ENCODE results near the gene DPH3. TPM values are rescaled to one million over a fixed set of nuclear protein-coding genes. Genes with fewer than 3 reads are reported as not detected.

Gene DPH3
- total RNA-seq, 1 donor from 2014 or later = 17.7 TPM

DNA sequence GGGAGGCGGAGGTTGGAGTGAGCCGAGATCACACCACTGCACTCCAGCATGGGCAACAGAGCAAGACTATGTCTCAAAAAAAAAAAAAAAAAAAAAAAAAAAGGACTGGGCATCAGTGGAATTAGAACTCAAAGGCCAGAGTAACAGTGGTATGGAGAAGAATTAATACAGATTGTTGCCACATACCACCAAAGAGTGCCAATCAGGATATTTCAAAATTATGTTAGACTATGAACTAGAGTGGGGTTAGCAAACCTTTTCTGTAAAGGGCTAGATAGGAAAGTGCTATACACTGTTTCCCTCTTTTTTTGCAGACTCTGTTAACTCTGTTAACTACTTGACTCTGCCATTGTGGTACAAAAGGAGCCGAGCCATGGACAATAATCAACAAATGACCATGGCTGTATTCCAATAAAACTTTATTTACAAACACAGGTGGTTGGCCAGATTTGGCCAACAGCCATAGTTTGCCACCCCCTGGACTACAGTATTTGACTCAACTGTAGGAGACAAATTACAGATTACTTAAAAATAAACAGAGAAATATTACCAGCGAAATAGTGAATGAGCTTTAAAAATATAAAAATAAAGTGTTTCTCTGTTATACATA is 28.6 kb downstream of the DPH3 start:
- no peak for DNase-seq (ENCODE audit: low read depth, low spot score)

DNA sequence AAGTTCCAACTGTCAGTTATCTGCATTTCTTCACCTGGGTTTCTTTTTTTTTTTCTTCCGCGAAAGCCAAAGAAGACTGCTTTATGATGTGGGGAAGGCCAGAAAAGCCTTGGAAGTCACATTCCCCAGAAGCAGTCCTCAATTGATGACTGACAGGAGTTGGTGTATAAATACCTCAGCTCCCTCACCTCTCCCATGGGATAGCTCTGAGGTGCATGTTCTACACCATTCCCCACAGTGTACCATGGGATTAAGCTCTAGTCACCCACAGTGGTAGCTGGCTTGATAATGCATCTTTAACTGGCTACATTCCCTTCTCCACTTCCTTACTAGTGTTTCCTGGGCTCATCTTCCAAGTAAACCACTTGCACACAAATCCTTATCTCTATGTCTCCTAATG is 30.5 kb downstream of the DPH3 start:
- DNase-seq (ENCODE audit: low read depth, low spot score) = no peak

DNA sequence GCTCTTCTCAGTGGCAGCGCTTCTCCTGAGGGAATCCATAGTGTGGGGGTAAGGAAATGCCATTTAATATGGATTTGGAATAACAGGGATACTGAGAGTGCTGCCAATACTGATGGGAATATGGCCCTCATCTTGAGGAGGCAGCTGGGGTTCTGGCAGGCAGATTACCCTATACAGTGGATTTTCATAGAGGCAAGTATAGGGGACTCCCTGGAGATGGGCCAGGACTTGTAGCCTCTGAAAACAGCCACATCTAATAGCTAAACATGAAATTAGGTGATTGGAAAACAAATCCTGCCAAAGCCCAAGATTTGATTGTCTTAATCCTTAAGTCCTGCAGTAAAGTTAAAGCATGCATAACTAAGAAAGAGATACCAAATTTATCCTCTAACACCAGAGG is 30.9 kb downstream of the DPH3 start:
- no peak for DNase-seq (ENCODE audit: low read depth, low spot score)

DNA sequence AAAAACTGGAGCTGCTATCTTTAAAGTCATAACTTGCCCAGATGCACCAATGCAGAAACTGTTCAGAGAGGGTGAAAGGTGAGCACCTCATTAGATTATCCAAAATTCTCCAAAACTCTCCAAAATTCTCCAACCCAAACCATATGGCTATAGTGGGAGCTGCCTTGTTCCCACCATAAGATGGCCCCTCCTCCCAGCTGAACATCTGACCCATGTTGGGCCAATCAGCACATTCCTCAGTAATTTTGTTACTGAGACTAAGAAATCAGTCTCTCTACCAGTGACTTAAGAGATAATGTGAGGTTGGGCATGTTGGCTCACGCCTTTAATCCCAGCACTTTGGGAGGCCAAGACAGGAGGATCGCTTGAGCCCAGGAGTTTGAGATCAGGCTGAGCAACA is 32.8 kb downstream of the DPH3 start:
- DNase-seq (ENCODE audit: low read depth, low spot score) = no peak

DNA sequence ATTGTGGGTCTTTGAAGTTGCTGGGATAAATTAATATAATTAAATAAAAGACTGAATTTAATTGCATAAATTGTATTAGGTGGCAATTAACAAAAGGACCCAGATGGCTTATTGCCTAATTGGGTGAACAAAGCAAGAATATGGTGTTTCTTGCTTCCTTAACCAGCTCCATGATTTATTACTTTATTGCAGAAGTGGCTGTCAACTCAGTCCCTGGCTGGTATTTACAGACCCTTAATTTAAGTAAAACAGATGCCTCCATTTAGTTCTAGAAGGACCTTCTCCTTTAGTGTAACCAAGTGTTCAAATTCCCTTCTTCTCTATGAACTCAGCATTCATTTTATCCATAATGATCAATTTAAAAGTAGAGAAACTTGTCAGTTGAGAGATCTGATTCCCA is 35.1 kb downstream of the DPH3 start:
- DNase-seq (ENCODE audit: low read depth, low spot score) = no peak

DNA sequence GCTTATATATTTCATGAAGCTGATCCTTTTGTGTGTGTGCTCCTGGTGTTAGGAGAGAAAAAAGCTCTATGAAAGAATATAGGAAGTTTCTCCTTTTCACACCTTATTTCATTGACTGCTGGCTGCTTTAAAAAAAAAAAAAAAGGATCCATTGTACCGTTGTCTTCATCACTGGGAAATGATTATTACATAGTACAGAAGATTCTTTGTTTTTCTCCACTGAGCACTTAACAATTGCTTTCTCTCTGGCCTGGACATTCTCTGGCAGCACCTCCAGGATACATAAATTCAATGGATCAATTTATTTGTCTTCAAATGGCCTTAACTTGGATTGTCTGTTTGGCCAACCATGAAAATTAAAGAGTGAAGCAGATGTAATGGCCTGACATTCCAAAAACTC is 37.2 kb downstream of the DPH3 start:
- DNase-seq (ENCODE audit: low read depth, low spot score) = no peak

DNA sequence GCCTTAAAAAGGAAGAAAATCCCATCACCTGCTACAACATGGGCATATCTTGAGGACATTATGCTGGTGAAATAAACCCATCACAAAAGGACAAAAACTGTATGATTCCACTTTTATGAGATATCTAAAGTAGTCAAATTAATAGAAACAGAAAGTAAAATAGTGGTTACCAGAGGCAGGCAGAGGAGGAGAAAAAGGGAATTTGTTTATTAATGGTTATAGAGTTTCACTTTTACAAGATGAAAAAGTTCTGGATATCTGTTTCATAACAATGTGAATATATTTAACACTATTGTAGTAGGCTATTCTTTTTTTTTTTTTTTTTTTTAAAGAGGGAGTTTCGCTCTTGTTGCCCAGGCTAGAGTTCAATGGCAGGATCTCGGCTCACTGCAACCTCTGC is 40.4 kb downstream of the DPH3 start:
- DNase-seq (ENCODE audit: low read depth, low spot score) = no peak

DNA sequence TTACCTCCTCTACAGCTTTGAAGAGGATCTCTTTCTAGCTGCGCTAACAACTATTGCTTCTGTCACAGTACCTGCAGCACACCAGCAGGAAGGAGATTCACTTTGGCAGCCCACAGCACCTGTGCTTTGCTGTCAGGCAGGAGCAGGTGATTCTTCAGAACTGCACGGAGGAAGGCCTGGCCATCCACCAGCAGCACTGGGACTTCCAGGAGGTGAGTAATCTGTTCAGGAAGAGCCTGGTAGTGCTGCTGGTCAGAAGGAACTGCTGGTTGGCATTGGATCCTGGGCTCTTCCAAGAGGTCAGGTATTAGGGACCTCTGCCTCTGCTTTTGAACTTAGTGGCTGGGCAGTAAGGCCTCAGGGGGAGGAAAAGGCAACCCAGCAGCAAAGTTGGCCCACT is 42.2 kb downstream of the DPH3 start:
- no peak for DNase-seq (ENCODE audit: low read depth, low spot score)

DNA sequence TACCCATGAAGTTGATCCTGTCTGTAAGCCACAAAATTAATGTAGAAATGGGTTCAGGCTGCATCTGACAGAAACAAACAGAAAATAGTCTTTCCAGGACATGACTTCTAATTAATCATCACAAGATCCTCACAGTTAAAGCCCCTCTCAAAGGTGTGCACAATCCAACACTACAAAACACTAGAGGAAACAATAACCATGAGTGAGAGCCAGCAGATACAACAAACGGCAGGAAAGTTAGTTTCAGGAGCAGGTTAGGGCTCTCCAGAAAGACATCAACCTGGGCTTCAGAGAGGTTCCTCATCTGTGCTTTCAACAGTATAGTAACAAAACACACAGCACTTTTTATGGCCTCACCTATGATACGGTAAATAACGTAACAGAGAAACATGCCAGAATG is 42.8 kb downstream of the DPH3 start:
- no peak for DNase-seq (ENCODE audit: low read depth, low spot score)

DNA sequence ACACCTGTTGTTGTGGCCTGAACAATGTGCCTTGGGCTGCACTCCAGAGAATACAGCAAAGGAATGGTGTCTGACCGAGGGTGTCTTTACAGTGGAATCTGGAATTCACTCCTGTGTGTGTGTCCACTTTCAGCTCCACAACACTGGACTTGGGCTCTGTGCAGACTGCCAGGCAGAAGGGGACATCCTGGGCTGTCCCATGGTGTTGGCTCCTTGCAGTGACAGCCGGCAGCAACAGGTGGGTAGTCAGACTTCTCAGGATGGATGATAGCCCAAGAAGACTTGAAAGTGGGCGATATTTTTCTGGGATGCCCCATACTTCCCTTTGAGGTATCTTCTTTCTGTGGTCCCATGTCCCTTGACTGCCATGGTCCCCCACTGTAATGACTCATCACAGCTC is 45.0 kb downstream of the DPH3 start:
- DNase-seq (ENCODE audit: low read depth, low spot score) = no peak

DNA sequence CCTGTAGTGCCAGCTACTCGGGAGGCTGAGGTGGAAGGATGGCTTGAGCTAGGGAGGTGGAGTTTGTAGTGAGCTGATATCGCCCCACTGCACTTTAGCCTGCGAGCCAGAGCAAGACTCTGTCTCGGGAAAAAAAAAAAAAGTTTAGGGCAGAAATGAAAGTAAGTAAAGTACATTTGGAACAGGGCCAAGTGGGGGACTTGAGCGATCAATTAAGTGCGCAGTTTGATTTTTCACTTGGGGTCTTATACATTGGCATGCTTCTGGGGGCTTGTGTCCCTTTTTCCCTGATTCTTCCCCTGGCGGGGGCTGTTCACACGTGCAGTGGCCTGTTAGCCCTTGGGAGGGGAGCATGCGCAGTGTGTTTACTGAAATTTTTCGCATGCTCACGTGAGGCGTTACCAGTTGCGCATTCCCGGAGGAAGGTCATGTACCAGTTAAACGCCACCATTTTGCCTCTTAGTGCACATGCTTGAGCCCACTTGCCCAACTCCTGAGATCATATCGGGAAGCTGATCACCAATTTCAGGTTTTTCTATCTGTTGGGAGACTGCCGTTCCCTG is 48.3 kb downstream of the DPH3 start:
- no peak for DNase-seq (ENCODE audit: low read depth, low spot score)

DNA sequence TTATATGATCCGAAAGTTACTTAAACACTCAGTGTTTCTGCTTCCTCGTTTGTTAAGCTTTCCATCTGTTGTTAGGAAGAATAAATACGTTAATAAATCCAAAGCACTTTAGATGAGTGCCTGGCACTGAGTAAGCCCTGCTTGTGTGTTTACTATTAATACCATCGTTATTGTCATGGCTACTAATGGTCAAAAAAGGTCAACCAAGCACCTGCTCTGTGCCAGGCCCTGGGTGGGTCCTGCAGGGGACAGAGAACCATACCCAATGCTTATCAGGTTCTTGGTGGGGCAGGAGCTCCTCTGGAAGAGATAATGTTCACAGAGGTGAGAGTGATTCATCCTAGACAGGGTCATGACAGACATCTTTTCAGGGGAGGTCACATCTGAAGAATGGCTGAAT is 50.4 kb downstream of the DPH3 start:
- DNase-seq (ENCODE audit: low read depth, low spot score) = no peak

DNA sequence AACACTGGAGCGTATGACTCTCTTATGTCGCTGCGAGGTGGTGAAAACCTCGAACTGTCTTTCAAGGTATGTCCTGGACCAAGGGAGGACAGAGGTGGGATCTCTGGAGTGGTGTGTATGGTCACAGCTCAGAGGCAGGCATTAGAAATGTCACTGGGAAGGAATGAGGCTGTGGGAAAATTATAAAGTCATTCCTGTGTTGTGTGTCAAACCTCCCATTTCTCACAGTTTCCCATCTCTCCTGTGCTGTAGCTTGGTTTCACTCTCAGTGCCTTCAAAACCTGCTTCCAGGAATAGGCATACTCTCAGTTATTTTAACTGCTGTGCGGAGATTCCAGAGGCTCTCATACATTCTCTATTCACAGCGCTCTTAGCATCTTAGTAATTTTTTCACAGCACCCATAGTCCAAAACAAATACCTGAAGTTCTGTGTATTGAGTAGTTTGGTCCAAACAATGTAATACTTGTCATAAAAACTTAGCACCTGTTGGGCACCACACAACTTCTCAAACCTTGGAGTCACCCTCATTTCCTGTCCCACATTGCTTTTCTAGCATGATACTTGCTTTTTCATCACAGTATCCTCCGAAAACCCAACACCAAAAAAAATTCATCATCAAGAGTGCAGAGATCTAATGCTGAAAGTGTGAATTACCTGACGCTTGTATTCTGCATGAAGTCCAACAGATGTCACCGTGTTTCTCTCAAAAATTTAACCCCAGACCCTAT is 53.4 kb downstream of the DPH3 start:
- DNase-seq (ENCODE audit: low read depth, low spot score) = no peak

Other genes with a start within 250 kb of the DPH3 start
- 18.8 and 97.1 TPM in 2 replicates for gene GALNT15, start 90.3 kb downstream of the DPH3 start, total RNA-seq
- 13.9 and 14.4 TPM in 2 replicates for gene OXNAD1, start 269 bp upstream of the DPH3 start, total RNA-seq
- gene RFTN1, start 248.8 kb upstream of the DPH3 start, total RNA-seq = 30.1 and 49.7 TPM in 2 replicates